Vagina (tissue), 2 donors: Measurements from ENCODE around the gene TAS2R46. TPM values are rescaled to one million over a fixed set of nuclear protein-coding genes. Genes with fewer than 3 reads are reported as not detected.
"Not testable (repeated sequence)": the region's sequence is repeated elsewhere in the genome, so short reads cannot be mapped to it uniquely, and the experiment has no call there.

Experiments
- DNase-seq, 2 donors: peaks; one replicate each; pipeline ENCODE4 v3.0.0-alpha.2; 2017; ENCODE audit errors: extremely low spot score in 2 of 2
- H3K27ac ChIP-seq: fragments of 200-600 bp; sonication (generic); one replicate; pipeline ENCODE4 v1.5.1; 2019
- H3K27me3 ChIP-seq: fragments of 200-600 bp; sonication (generic); one replicate; pipeline ENCODE4 v1.5.1; 2019
- H3K36me3 ChIP-seq, 2 donors: fragments of 200-600 bp; sonication (generic); one replicate each; pipeline ENCODE4 v1.5.1; 2017 to 2019
- H3K4me1 ChIP-seq: fragments of 200-600 bp; sonication (generic); one replicate; pipeline ENCODE4 v1.5.1; 2019
- H3K4me3 ChIP-seq, 2 donors: fragments of 200-600 bp; sonication (generic); 1 replicate in 1 of 2; 2 replicates in 1 of 2; pipeline ENCODE4 v1.5.1; 2016 to 2019
- H3K9me3 ChIP-seq: fragments of 200-600 bp; sonication (generic); one replicate; pipeline ENCODE4 v1.5.1; 2019
- POLR2A ChIP-seq, 2 donors: fragments of 450-650 bp; IDR thresholded peaks; one replicate each; pipeline ENCODE4 v1.6.1; 2017; ENCODE audit warnings: antibody characterized with exemption in 2 of 2, mild to moderate bottlenecking in 2 of 2, moderate library complexity in 2 of 2
- POLR2AphosphoS5 ChIP-seq, 2 donors: sonication (generic); formaldehyde crosslinking; IDR thresholded peaks; one replicate each; pipeline ENCODE4 v1.9.0; 2017; ENCODE audit warnings: antibody characterized with exemption in 2 of 2, mild to moderate bottlenecking in 2 of 2, low read depth in 1 of 2; ENCODE audit not compliant: insufficient read depth in 1 of 2
- intact Hi-C: fragments of 100-400 bp; cut with DNase I; formaldehyde crosslinking; loops from one replicate; pipeline ENCODE4 v1.15.1; 2023
- total RNA-seq: library from RNA; depleted of rRNA; stranded (reverse); fragments of >200 nt; gene quantifications from one replicate; pipeline ENCODE4 v1.2.3, GENCODE V29; 2016
- TF ChIP-seq, protein P1 (sequence below), 3 experiments: fragments of 450-650 bp in 2 of 3; fragments of 200-600 bp in 1 of 3; sonication (generic) in 1 of 3; IDR thresholded peaks; one replicate each; pipeline ENCODE4 v1.5.1; 2017 to 2019; ENCODE audit warnings: antibody characterized with exemption in 3 of 3, mild to moderate bottlenecking in 2 of 3, moderate library complexity in 2 of 3

TAS2R46 gene
- total RNA-seq, 1 donor from 2014 or later, result 2.0 TPM

DNA sequence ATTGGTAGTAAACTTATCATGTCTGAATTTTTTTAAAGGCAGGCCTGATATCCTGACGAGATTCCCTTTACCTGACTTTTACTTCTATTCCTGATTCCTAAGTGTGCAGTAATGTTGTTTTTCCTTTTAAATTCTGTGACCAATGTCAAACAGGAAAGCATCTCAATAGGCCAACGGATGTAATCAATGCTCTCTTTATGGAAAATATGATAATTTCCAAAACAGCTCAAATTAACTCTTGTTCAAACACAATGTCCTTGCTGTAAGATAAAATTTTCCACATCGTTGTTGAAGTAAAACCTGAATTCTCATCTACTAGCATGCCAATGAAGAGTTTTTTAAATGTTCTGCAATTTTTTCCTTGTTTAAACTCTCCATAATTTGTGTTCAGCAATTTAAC is 22.9 kb downstream of the TAS2R46 start:
- H3K9me3 ChIP-seq, result no peaks in the 10 kb centered on the region
- intact Hi-C loops, result no loop called here

DNA sequence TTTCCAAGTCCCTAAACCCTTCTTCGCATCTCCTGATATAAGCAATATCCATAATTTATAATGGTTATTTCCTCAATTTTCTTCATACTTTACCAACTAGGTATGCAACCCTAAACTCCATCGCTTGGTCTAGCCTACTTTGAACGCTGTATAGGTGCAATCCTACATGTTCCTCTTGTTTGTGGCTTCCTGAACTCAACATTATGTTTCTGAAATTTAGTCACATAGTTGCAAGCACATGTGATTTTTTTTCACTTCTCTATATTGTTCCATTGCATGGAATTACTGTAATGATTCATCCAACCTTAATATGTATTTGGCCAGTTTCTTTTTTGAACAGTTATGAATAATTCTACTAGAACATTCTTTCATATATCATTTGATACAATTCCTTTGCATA is 28.1 kb downstream of the TAS2R46 start:
- DNase-seq, H3K27ac ChIP-seq, H3K27me3 ChIP-seq, intact Hi-C loops, H3K36me3 ChIP-seq, H3K4me1 ChIP-seq, H3K4me3 ChIP-seq, H3K9me3 ChIP-seq: not testable (repeated sequence)

More for the DNA sequence above, 22.9 kb downstream of the TAS2R46 start:
- Histone ChIP-seq H3K4me1 (no peaks in the 10 kb centered on the region), H3K27ac (no peak overlapping the region), H3K27me3 (no peaks in the 10 kb centered on the region), H3K4me3 (no peak overlapping the region), H3K36me3 (no peaks in the 10 kb centered on the region)
- no peak for DNase-seq
- TF ChIP-seq, protein P1, sequence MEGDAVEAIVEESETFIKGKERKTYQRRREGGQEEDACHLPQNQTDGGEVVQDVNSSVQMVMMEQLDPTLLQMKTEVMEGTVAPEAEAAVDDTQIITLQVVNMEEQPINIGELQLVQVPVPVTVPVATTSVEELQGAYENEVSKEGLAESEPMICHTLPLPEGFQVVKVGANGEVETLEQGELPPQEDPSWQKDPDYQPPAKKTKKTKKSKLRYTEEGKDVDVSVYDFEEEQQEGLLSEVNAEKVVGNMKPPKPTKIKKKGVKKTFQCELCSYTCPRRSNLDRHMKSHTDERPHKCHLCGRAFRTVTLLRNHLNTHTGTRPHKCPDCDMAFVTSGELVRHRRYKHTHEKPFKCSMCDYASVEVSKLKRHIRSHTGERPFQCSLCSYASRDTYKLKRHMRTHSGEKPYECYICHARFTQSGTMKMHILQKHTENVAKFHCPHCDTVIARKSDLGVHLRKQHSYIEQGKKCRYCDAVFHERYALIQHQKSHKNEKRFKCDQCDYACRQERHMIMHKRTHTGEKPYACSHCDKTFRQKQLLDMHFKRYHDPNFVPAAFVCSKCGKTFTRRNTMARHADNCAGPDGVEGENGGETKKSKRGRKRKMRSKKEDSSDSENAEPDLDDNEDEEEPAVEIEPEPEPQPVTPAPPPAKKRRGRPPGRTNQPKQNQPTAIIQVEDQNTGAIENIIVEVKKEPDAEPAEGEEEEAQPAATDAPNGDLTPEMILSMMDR (IDR thresholded peaks at IDR 0.05), result no peak
- TF ChIP-seq POLR2A (IDR thresholded peaks at IDR 0.05), result no peak
- no peak for TF ChIP-seq POLR2AphosphoS5 (IDR thresholded peaks at IDR 0.05; ENCODE audit: insufficient read depth in 1 of 2, low read depth in 1 of 2)

DNA sequence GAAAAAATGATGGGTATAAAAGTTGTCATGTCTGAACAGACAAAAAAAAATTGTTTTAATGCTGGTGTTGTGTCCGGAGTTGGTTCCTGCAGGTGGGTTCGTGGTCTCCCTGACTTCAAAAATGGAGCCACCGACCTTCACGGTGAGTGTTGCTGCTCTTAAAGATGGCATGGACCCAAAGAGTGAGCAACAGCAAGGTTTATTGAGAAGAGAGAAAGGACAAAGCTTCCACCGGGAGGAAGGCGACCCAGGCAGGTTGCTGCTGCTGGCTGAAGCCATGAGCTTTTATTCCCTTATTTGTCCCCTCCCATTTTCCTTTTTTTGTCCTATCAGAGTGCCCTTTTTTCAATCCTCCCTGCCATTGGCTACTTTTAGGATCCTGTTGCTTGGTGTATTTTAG is 30.8 kb downstream of the TAS2R46 start, which contains the start of gene TAS2R31:
Gene TAS2R31 (minus strand): TSS at position 101 of the 400 bp plus-strand sequence. CDS start 72 bp downstream, at position 29.
- no peaks in the 10 kb centered on the region for H3K36me3 ChIP-seq
- intact Hi-C loops, result no loop called here
- no peak within 1 kb of the TSS for H3K27ac ChIP-seq
- no peak within 1 kb of the TSS for H3K4me3 ChIP-seq
- TF ChIP-seq, protein P1 (IDR thresholded peaks at IDR 0.05), result no peak
- no peak for TF ChIP-seq POLR2AphosphoS5 (IDR thresholded peaks at IDR 0.05; ENCODE audit: insufficient read depth in 1 of 2, low read depth in 1 of 2)
- no peak for TF ChIP-seq POLR2A (IDR thresholded peaks at IDR 0.05)
- H3K27me3 ChIP-seq, result no peaks in the 10 kb centered on the region
- no peaks in the 10 kb centered on the region for H3K9me3 ChIP-seq
- DNase-seq, result no peak
- H3K4me1 ChIP-seq, result no peaks in the 10 kb centered on the region

DNA sequence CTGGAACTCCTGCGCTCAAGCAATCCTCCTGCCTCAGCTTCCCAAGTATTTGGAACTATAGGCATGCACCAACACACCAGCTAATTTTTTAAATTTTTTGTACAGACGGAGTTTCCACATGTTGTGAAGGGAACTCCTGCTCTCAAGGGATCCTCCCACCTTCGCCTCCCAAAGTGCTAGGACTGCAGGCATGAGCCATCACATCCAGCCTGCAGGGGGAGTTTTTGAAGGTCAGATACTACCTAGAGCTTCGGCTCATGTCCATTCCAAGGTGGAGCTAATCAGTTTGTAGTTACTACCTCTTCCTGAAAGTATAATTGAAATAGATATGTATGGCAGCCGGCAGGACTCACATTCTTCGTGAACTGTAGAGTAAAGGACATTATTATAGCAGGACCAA is 36.0 kb downstream of the TAS2R46 start:
- no peaks in the 10 kb centered on the region for H3K27me3 ChIP-seq
- H3K27ac ChIP-seq, result no peak overlapping the region
- H3K4me1 ChIP-seq, result no peaks in the 10 kb centered on the region
- no peak for DNase-seq
- no peaks in the 10 kb centered on the region for H3K9me3 ChIP-seq
- no peak overlapping the region for H3K4me3 ChIP-seq
- intact Hi-C loops, result no loop called here
- TF ChIP-seq POLR2A (IDR thresholded peaks at IDR 0.05), result no peak
- TF ChIP-seq POLR2AphosphoS5 (IDR thresholded peaks at IDR 0.05; ENCODE audit: insufficient read depth in 1 of 2, low read depth in 1 of 2), result no peak
- TF ChIP-seq, protein P1 (IDR thresholded peaks at IDR 0.05), result no peak
- no peaks in the 10 kb centered on the region for H3K36me3 ChIP-seq

DNA sequence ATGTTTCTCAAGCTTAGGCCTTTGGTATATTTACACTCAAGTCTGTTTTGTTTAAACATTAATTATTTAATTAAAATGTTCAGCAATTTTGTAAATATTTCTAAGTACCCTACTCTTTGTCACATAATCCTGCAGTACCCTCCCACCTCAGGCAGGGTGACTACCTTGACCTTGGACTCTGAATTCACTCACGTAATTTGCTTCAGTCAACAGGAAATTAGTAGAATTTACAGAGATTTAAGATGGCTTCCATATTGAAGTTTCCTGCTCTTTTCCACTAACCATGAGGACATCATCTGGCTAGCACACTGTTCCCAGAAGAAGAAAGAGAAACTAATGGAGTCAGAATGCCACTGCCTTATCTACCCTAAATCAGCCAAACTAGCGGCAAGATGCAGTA is 38.7 kb downstream of the TAS2R46 start:
- intact Hi-C loops, result no loop called here
- H3K9me3 ChIP-seq, result no peaks in the 10 kb centered on the region
- no peak overlapping the region for H3K4me3 ChIP-seq
- H3K36me3 ChIP-seq, result no peaks in the 10 kb centered on the region
- no peak overlapping the region for H3K27ac ChIP-seq
- DNase-seq, result no peak
- no peaks in the 10 kb centered on the region for H3K27me3 ChIP-seq
- no peak for TF ChIP-seq POLR2A (IDR thresholded peaks at IDR 0.05)
- TF ChIP-seq, protein P1 (IDR thresholded peaks at IDR 0.05), result no peak
- TF ChIP-seq POLR2AphosphoS5 (IDR thresholded peaks at IDR 0.05; ENCODE audit: insufficient read depth in 1 of 2, low read depth in 1 of 2), result no peak
- no peaks in the 10 kb centered on the region for H3K4me1 ChIP-seq
